ENCODE results near the gene CSNK1G2. TPM values are rescaled to one million over a fixed set of nuclear protein-coding genes. Genes with fewer than 3 reads are reported as not detected.
A peak's percentile ranks its signal among the peaks of the same experiment; 100 is the strongest.

Gene CSNK1G2
- total and polyA plus RNA-seq, 2 of the 13 experiments (the other 11 are each of a cell fraction or from before 2014, with no cell fraction given), result 53.8 to 72.5 TPM

DNA sequence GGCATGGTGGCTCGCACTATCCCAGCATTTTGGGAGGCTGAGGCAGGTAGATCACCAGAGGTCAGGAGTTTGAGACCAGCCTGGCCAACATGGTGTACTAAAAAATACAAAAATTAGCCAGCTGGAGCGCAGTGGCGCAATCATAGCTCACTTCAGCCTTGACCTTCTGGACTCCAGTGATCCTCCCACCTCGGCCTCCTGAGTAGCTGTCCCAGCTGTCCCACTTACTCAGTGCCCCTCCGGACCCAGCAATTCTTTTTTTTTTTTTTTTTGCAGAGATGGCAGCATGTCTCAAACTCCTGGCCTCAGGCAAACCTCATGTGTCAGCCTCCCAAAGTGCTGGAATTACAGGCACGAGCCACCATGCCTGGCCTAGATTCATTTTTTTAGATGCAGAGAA, 38.0 kb upstream of the CSNK1G2 start (continued):
- TF ChIP-seq ATM (IDR thresholded peaks at IDR 0.05; ENCODE audit: borderline replicate concordance), result no peak
- no peak for TF ChIP-seq ZNF337 (CRISPR knock-in tag; IDR thresholded peaks at IDR 0.05; ENCODE audit: borderline replicate concordance, low read depth)
- no peak for TF ChIP-seq ZSCAN22 (CRISPR knock-in tag; IDR thresholded peaks at IDR 0.05)
- TF ChIP-seq ZNF253 (CRISPR knock-in tag; IDR thresholded peaks at IDR 0.05; ENCODE audit: borderline replicate concordance), result no peak
- no peak for TF ChIP-seq NFE2L1 (CRISPR knock-in tag; IDR thresholded peaks at IDR 0.05; ENCODE audit: borderline replicate concordance)
- TF ChIP-seq, protein P1, sequence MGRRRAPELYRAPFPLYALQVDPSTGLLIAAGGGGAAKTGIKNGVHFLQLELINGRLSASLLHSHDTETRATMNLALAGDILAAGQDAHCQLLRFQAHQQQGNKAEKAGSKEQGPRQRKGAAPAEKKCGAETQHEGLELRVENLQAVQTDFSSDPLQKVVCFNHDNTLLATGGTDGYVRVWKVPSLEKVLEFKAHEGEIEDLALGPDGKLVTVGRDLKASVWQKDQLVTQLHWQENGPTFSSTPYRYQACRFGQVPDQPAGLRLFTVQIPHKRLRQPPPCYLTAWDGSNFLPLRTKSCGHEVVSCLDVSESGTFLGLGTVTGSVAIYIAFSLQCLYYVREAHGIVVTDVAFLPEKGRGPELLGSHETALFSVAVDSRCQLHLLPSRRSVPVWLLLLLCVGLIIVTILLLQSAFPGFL (CRISPR knock-in tag; IDR thresholded peaks at IDR 0.05), result no peak
- no peak for TF ChIP-seq SYNCRIP (IDR thresholded peaks at IDR 0.05; ENCODE audit: insufficient read depth, low read depth, low read length)
- peak; percentile 80 for TF ChIP-seq HNF4G (IDR thresholded peaks at IDR 0.05; ENCODE audit: borderline replicate concordance, low read depth, low read length)
- TF ChIP-seq HNF4G (CRISPR knock-in tag; IDR thresholded peaks at IDR 0.05; ENCODE audit: borderline replicate concordance, low read depth), result no peak
- peak; percentile 51; the same call in 1 of the 2 replicates for TF ChIP-seq MED1 (CRISPR knock-in tag; IDR thresholded peaks at IDR 0.05)
- TF ChIP-seq ZMAT3 (CRISPR knock-in tag; conservative IDR thresholded peaks at IDR 0.05), result no peak
- TF ChIP-seq ZNF768 (CRISPR knock-in tag; IDR thresholded peaks at IDR 0.05), result no peak
- TF ChIP-seq ISL2 (CRISPR knock-in tag; IDR thresholded peaks at IDR 0.05), result no peak
- TF ChIP-seq ZNF577 (CRISPR knock-in tag; IDR thresholded peaks at IDR 0.05; ENCODE audit: borderline replicate concordance, low read depth), result no peak
- TF ChIP-seq, protein P2, sequence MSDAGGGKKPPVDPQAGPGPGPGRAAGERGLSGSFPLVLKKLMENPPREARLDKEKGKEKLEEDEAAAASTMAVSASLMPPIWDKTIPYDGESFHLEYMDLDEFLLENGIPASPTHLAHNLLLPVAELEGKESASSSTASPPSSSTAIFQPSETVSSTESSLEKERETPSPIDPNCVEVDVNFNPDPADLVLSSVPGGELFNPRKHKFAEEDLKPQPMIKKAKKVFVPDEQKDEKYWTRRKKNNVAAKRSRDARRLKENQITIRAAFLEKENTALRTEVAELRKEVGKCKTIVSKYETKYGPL (CRISPR knock-in tag; IDR thresholded peaks at IDR 0.05), result no peak
- TF ChIP-seq ZSCAN31 (CRISPR knock-in tag; IDR thresholded peaks at IDR 0.05; ENCODE audit: low read depth), result no peak
- no peak for TF ChIP-seq NBN (conservative IDR thresholded peaks at IDR 0.05)
- TF ChIP-seq TBX3 (IDR thresholded peaks at IDR 0.05; ENCODE audit: borderline replicate concordance), result no peak
- no peak for TF ChIP-seq ZFX (CRISPR knock-in tag; IDR thresholded peaks at IDR 0.05; ENCODE audit: low read depth)
- TF ChIP-seq SCMH1 (CRISPR knock-in tag; IDR thresholded peaks at IDR 0.05; ENCODE audit: borderline replicate concordance), result no peak
- TF ChIP-seq POGK (CRISPR knock-in tag; conservative IDR thresholded peaks at IDR 0.05), result no peak
- TF ChIP-seq, protein P3, sequence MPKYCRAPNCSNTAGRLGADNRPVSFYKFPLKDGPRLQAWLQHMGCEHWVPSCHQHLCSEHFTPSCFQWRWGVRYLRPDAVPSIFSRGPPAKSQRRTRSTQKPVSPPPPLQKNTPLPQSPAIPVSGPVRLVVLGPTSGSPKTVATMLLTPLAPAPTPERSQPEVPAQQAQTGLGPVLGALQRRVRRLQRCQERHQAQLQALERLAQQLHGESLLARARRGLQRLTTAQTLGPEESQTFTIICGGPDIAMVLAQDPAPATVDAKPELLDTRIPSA (CRISPR knock-in tag; IDR thresholded peaks at IDR 0.05; ENCODE audit: borderline replicate concordance), result no peak
- peak; percentile 84 for TF ChIP-seq ZNF362 (CRISPR knock-in tag; IDR thresholded peaks at IDR 0.05; ENCODE audit: borderline replicate concordance)
- no peak for TF ChIP-seq ZNF720 (CRISPR knock-in tag; IDR thresholded peaks at IDR 0.05)
- no peak for TF ChIP-seq SRY (CRISPR knock-in tag; IDR thresholded peaks at IDR 0.05)
- no peak for TF ChIP-seq ZNF639 (CRISPR knock-in tag; conservative IDR thresholded peaks at IDR 0.05)
